ENCODE measurements around the gene LAMP5.

The LAMP5 gene, protein sequence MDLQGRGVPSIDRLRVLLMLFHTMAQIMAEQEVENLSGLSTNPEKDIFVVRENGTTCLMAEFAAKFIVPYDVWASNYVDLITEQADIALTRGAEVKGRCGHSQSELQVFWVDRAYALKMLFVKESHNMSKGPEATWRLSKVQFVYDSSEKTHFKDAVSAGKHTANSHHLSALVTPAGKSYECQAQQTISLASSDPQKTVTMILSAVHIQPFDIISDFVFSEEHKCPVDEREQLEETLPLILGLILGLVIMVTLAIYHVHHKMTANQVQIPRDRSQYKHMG

DNA sequence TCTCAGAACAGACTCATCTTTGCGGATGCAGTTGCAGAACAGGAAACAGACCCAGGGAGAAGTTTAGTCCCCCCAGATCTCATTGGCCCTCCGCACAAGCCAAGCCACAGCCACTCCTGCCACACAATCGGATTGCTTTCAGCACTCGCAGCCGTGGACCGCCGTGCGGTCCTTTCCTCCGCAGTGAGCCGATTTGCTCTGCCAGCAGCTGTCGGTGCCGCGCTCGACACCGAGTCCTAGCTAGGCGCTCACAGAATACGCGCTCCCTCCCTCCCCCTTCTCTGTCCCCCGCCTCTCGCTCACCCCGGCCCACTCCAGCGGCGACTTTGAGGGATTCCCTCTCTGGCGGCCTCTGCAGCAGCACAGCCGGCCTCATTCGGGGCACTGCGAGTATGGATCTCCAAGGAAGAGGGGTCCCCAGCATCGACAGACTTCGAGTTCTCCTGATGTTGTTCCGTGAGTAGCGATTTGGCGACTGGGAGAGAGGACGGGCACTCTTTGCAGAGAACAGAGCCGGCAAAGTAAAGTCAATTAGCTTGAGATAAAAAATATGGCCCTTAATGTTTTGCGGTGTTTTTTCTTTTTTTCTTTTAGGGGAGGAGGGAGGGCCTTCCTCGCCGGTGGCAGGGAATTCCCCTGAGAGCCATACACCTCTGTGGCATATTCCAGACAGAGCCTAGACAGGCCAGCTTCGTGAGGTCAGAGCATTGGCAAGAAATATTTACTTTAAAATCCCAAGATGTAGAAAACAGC lies at the start of gene LAMP5:
Gene LAMP5, plus strand, starts transcription at position 130 of the 753 bp plus-strand sequence. Its CDS starts 263 bp downstream, at position 393.
- DNase-seq (ENCODE audit: low read depth in 3 of 3): no peak

DNA sequence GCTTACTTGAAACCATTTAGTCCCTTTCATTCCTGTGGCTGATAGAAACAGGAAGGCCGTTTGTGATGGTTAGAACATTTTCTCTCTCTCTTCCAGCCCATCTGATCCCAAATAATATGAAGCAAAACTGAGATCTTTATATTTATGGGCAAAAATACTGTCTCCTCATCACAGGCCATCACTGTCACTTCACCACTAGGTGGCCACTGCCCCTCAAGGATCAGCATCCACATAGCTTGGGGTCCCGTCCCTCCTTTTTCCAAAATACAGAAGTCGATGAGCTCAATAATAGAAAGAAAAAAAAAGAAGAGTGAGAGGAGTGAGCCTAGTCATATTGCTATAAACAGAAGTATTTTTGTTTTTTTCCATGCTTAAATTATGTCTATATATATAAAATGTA lies 46.4 kb upstream of the LAMP5 start:
- DNase-seq (ENCODE audit: low read depth in 3 of 3): no peak

DNA sequence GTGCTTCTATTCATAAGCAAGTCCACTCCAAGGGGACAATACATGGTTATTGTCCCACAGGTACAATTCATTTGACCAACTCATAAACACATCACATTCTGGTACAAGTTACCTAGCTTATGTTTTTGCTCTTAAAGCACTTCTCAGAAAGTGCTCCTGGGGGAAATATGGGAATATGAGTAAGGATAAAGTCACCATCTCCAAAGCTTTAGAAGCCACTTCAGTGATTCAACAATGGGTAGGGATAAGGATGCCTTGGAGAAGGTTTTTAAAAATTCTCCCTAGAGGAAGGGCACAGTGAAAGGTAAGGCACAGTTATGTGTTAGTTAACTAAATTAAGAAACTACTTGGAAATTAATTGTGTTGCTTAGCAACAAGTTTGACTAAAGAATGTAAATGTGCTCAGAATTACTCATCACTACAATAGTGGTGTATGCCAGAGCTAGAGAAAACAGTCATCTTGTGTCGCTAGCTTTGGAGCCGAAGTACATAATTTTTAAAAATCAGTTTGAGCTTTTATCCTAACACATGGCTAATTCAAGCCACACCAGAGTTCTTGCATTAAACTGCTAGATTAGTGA lies 39.5 kb upstream of the LAMP5 start:
- no peak for DNase-seq (ENCODE audit: low read depth in 3 of 3)

DNA sequence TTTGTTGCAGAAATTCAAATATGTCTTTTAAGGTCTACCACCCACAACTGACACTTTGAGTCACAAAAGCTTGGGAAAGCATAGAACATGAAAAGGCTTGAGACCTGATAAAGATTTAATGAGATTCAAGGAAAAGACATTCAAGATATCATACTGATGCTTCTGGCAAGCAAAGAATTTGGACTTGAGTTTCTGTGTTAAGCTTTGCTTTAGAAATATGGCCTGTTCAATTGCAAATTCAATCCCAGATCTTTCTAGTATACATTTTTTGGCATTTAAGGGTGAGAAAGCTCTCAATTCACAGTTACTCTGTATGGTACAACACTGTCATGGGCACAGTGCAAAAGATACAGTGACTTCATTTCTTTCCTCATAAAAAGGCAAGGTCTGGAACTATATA lies 38.9 kb upstream of the LAMP5 start:
- DNase-seq (ENCODE audit: low read depth in 3 of 3): no peak

DNA sequence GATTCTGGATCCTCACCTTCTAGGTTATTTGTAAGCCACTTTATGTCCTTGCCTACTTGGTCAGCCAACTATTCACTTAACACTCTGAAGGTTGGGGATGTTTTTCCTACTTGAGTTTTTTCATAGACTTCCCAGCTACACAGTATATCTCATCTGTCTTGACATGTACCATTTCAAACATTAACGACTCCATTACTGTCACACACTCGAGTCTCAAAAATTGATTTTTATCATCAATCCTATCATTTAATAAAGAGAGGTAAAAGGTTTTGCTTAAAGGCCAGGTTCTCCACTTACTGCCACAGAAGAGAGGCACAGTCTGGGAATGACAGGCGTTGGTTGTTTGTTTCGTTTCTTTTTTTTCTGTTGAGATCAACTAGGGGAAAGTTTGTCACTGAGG lies 38.2 kb upstream of the LAMP5 start:
- no peak for DNase-seq (ENCODE audit: low read depth in 3 of 3)

DNA sequence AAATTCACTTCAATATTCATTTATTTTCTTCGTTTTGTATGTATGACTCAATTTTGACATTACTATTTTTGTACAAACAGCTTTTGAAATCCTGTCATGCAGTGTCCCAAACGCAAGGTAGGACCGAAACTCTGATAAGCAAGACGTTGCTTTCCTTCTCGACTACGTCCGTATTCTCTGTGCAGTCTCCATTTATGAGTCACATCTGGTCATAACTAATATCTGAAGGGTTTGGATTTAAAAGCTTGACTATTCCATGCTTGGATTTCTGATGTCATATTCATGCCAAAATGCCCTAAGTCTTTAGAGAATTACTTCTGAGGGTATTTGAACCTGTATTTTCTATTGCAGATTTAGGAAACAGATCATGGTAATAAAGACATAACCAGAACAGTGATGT lies 37.8 kb upstream of the LAMP5 start:
- no peak for DNase-seq (ENCODE audit: low read depth in 3 of 3)

DNA sequence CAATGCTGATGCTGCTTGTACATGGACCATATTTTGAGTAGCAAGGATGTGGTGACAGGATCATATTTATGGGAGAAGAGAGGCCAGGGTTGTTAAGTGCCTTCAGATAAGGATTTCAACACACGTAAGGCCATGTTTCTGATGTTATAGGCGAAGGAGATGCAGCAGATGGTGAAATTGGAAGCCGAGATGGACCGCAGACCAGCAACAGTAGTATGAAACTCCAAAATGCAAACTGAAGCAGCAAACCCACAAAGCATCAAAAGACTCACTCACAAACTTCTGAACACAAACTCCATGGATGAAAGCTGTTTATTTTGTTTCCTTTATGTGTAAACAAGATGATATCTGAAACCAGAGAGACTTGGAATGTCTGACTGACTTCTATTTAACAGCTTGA lies 35.6 kb upstream of the LAMP5 start:
- no peak for DNase-seq (ENCODE audit: low read depth in 3 of 3)

DNA sequence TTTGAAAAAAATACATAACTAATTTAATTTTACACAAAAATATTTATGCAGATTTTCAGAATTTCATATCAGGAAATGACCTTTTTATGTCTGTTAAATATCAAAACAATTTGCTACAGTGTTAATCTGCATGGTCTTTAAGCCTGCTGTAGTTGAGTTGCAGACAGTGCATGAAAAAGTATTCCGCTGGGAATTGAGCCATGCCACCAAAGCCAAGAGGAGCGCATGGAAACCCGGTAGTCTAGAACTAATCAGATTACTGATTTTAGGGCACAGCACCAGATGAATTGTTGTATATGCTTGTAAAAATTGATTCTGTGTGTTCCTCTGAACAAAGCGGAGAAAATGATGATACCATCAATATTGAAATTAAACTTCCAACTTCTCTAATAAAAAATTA lies 34.3 kb upstream of the LAMP5 start:
- no peak for DNase-seq (ENCODE audit: low read depth in 3 of 3)

DNA sequence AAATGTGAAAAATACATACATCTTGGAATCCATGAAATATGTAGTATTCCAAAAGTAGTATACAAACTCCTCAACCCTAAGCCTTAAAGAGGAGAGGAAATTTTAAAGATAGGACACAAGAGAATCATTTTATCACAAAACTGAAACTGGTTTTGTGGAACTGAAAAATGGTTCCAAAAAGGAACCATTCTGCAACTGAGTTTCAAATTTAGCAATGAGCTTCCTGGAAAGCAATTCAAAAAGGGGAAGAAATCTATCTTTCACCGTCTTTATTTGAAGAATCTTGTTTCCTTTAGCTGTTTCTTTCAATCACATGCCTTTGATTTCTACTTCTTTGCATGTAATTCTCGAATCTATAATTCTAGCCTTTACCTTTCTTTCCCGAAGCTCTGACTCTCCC lies 32.2 kb upstream of the LAMP5 start:
- DNase-seq (ENCODE audit: low read depth in 3 of 3): no peak

DNA sequence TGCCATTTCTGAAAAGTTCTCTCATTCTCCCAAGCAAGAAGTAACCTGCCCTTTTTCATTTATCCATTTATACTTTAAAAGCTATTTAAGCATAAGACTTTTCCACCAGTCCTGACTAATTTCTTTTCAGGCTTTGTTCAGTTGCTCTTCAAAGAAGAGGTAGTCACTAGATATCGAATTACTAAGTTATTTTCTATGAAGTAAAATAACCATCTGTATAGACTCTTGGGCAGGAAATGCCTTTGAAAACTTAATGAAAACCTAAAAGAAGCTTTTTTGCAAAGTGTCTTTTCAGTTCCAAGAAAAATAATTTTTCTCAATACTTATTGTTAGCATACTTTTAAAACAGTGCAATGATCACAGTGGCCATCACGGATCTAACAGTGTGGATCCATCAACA lies 31.3 kb upstream of the LAMP5 start:
- DNase-seq (ENCODE audit: low read depth in 3 of 3): no peak

DNA sequence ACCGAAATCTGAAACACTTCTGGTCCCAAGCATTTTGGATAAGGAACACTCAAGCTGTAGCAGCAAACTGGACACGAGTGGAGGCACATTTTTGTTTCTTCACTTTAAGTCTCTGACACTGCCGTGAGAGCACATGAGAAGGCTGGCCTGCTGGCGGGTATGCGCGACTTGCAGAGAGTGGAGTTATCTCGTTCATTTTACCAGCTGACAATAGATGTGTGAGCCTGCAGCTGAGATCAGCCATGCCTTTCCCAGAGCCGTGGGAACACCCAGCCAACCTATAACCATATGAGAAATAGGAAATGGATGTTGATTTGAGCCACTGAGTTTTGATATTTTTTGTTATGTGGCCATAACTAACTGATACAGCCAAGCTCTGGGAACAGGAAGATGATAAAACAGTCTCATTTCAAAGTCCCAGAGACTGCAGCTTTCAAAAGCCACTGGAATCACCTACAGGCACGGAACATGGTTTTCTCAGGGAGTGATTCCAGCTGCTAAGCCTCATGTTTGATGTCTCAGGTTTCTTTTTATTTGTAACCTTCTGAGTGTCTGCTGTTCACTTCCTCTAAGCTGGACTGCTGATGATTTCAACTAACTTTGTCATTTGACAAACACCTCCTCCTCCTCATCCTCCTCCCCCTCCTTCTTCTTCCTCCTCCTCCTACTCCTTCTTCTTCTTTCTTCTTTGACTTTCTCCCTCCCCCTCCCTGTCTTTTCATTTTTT lies 28.6 kb upstream of the LAMP5 start:
- DNase-seq (ENCODE audit: low read depth in 3 of 3): no peak

DNA sequence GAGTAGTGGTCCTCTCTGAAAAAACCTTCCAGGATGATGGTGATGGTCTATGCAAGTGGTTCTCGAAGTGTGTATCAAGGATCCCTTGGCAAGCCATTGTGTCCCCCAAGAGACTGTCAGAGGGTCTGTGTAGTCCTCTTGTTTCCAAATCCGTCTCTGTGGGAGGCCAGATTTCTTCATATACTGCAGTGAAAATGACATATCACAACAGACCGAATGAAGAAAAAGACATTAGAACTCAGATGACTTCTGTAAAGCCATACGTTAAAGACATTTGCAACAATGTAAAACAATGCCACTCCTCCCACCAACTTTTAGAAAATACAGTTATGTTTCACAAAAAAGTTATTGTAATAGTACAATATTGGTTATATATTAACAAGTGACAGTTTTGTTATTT lies 27.2 kb upstream of the LAMP5 start:
- no peak for DNase-seq (ENCODE audit: low read depth in 3 of 3)

DNA sequence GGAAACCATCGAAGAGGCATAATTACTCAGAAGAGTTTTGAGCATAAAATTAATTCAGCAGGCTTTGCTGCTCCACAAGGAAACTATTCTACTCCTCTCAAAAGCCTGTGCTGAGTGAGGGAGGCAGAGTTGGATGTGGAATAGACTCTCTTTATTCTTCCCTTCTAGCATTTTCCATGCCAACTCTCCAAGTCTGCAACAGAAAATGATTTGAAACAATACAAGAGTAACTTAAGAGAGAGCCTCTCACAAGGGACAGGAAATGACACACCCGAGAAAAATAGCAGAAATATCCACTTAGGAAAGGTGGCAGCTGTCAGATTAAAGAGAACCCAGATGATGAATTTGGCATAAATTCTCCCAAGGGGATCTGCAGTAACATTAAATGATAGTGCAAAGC lies 26.3 kb upstream of the LAMP5 start:
- DNase-seq (ENCODE audit: low read depth in 3 of 3): no peak

DNA sequence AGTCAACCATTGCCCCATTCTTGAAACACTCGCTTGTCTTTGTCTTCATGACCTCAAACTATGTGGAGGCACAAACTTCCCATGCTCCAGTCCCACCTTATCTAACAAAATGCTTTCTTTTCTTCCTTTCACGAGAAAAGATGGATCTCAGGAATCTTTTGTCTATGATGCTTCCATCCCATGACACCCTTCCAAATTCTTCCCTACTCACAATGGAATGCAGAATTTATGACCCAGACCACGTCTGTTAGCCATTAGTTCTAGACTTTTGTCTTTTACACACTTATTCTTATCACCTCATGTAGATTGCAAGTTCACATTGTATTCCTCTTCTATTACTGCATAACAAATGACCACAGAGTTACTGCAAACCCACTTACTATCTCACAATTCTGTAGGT lies 24.2 kb upstream of the LAMP5 start:
- no peak for DNase-seq (ENCODE audit: low read depth in 3 of 3)

DNA sequence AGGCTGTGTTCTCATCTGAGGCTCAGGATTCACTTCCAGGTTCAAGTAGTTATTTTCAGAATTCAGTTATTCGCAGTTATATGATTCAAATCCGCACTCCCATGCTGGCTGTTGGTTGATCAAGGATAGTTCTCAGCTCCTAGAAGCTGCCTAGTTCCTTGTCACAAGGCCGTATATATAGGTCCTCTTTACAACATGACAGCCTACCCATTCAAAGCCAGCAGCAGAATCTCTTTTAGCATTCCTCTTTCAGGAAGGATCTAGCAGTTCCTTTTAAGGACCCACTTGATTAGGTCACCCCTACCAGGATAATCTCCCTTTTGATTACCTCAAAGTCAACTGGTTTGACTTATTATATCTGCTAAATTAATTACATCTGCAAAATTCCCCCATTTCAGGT lies 23.8 kb upstream of the LAMP5 start:
- DNase-seq (ENCODE audit: low read depth in 3 of 3): no peak

DNA sequence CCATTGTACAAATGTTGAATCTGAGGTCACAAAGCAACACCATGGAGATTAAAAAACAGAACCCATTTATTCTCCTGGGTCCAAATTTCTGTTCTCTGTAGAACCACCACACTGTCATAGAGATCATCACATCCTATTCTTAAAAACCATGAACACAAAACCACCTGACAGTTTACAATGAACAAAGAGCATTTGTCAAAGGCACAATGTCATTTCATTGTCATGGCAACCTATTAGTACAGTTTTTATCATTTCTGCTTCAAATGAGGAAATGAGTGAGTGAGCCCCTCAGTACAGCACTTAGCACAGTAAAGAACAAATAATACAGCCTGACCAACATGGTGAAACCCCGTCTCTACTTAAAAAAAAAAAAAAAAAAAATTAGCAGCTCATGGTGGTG lies 23.1 kb upstream of the LAMP5 start:
- no peak for DNase-seq (ENCODE audit: low read depth in 3 of 3)

DNA sequence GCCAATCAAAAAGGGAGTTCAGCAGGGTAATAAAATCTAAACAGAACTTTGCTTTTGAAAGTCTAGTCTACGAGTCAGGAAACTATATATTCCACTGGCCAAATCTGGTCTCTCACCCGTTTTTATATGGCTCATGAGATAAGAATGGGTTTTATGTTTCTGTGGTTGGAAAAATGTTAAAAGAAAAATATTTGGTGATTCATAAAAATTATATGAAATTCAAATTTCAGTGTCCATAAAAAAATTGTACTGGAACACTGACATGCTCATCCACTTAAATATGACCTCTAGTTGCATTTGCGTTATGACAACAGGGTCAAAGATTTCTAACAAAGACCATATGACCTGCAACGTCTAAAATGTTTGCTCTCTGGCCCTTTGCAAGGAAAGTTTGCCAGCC lies 22.3 kb upstream of the LAMP5 start:
- DNase-seq (ENCODE audit: low read depth in 3 of 3): no peak

DNA sequence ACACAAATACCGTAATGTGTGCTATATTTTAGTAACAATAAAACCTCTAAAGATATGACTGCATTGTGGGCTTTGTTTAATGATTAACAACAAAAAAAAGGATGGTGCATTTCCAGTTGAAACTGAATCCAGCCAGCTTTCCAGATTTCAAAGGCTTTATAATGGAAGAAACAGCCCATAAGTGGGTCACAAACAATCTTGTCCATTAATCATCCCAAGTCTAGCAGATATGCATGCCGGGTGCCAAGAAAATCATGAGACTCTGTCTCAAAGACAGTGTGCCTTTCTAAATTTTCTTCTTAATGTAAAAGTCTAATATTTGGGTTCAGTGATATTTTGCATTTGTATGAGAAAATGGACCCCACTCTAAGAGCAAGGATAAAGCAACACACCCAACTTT lies 20.6 kb upstream of the LAMP5 start:
- no peak for DNase-seq (ENCODE audit: low read depth in 3 of 3)

DNA sequence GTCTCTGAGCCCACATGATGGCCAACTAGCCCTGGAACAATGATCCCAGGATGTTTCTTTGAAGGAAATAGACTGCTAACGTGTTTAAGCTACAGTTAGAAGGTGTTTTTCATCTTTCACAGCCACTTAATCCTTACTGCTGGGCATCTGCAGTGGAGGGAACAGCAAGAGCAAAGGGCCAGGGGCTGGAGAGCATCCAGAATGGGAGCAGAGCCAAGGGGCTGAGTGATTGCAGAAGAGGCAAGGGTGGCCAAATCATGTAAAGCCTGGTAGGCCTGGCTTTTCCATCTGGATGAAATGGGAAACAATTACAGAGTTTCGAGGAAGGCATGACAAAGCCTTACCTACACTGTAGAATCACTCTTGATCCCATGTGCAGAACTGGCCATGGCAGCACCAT lies 18.7 kb upstream of the LAMP5 start:
- no peak for DNase-seq (ENCODE audit: low read depth in 3 of 3)

DNA sequence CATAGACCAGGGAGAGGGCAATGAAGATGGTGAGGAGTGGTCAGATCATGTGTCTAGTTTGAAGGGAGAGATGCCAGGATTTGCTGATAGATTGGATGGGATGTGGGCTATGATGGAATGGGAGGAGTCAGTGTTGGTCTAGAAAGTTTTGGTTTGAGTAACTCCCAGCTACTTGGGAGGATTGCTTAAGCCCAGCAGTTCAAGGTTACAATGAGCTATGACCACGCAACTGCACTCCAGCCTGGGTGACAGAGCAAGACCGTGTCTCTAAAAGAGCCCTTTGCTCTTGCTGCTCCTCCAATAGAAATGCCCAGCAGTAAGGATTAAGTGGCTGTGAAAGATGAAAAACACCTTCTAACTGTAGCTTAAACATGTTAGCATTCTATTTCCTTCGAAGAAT lies 18.2 kb upstream of the LAMP5 start:
- DNase-seq (ENCODE audit: low read depth in 3 of 3): no peak

DNA sequence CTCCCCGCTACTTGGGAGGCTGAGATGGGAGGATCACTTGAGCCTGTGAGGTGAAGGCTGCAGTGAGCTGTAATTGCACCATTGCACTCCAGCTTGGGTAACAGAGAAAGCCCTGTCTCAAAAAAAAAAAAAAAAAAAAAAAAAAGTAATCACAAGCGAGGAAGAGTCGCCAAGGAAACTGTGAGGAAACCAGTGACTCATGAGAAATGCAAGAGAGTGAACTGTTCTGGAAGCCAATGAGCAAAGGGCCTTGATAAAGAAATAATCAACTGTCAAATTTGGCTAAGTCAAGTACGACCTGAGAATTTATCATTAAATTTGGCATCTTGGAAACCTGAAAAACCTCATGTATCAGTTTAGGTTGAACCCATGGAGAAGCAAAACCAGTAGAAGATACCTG lies 16.1 kb upstream of the LAMP5 start:
- no peak for DNase-seq (ENCODE audit: low read depth in 3 of 3)

DNA sequence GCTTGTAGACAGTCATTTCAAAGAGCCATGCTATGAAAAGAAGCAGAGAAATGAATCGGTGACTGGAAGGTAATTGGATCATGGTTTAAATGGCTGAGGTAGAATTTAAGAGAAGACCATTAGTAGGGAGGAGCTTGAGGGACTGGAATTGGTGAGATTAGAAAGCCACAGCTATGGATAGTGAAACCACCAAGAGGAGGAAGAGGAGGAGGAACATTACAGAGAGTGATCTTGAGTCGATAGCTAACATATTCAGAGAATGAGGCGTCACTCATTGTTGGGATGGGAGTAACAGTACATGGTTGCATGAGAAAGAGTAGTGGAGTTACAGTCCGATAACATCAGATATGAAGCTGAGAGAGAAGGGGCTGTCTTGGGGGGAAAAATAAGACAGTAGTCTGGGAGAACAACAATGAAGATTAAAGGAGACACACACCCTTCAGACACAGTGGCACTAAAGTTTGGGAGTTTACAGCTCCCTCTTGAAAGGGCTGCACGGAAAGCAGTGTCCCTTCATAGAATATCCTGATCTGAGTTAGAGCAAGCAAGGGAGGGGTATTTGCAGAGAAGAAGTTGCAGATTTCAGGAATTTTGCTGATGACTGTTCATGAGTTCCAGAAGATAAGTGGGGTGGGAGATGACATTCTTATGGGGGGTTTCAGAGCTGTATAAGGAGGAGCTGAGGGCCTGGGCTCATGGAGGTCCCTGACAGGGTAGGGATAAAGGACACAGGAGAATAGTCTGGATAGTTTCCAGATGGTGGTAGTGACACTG lies 15.1 kb upstream of the LAMP5 start:
- DNase-seq (ENCODE audit: low read depth in 3 of 3): no peak
